Gastroesophageal sphincter (tissue), 3 donors: ENCODE results near the gene CIB2.

Source experiments
- POLR2AphosphoS5 ChIP-seq: sonication (generic); formaldehyde crosslinking; IDR thresholded peaks from one replicate; pipeline ENCODE4 v1.6.1; 2017; ENCODE audit warnings: antibody characterized with exemption
- TF ChIP-seq, protein P1 (sequence below), 4 experiments: fragments of 200-600 bp in 2 of 4; fragments of 450-650 bp in 2 of 4; sonication (generic) in 1 of 4; IDR thresholded peaks; one replicate each; pipeline ENCODE4 v1.5.1; 2017 to 2019; ENCODE audit warnings: antibody characterized with exemption in 4 of 4, mild to moderate bottlenecking in 2 of 4, moderate library complexity in 2 of 4

- TF ChIP-seq, protein P1, sequence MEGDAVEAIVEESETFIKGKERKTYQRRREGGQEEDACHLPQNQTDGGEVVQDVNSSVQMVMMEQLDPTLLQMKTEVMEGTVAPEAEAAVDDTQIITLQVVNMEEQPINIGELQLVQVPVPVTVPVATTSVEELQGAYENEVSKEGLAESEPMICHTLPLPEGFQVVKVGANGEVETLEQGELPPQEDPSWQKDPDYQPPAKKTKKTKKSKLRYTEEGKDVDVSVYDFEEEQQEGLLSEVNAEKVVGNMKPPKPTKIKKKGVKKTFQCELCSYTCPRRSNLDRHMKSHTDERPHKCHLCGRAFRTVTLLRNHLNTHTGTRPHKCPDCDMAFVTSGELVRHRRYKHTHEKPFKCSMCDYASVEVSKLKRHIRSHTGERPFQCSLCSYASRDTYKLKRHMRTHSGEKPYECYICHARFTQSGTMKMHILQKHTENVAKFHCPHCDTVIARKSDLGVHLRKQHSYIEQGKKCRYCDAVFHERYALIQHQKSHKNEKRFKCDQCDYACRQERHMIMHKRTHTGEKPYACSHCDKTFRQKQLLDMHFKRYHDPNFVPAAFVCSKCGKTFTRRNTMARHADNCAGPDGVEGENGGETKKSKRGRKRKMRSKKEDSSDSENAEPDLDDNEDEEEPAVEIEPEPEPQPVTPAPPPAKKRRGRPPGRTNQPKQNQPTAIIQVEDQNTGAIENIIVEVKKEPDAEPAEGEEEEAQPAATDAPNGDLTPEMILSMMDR (IDR thresholded peaks at IDR 0.05) = no peak
- TF ChIP-seq POLR2AphosphoS5 = no peak
Measured at GRCh38 chr15:78084449-78084750, 46.8 kb downstream of the CIB2 start.
